ENCODE results near the gene LRRC8C.
"Not testable (repeated sequence)": the region's sequence is repeated elsewhere in the genome, so short reads cannot be mapped to it uniquely, and the experiment has no call there.

LRRC8C gene

DNA sequence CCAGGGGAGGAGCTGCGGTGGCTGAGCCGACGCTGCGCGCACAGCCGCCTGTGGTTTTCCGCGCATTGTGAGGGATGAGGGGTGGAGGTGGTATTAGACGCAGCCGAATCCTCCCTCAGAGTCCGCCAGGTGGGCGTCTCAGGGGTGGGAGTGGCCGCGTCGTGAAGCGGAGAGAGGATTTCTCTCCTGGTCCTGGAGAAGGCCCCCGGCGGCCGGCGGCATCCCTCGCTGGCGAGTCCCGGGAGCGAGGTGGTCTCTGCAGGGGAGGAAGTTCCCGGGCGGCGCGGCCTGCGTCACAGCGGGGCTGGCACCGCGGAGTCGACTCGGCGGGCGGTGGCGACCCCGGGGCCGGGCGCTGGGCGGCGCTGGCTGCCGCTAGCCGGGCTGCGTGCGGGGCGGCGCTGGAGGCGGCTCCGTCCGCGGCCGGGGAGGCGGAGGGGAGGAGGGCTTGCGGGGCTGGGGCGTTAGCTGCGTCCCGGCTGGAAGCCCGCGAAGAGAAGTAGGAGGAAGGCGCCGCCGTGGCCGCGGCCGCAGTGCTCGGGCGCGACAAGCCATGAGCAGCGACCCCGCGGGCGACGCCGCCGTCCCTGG is at the start of gene LRRC8C:
Gene LRRC8C (plus strand): TSS at position 464 of the 591 bp plus-strand sequence. CDS start 53,354 bp downstream, outside the sequence.
- TF ChIP-seq ZFX (IDR thresholded peaks at IDR 0.05; ENCODE audit: borderline replicate concordance): no peak
- TF ChIP-seq, protein P1, sequence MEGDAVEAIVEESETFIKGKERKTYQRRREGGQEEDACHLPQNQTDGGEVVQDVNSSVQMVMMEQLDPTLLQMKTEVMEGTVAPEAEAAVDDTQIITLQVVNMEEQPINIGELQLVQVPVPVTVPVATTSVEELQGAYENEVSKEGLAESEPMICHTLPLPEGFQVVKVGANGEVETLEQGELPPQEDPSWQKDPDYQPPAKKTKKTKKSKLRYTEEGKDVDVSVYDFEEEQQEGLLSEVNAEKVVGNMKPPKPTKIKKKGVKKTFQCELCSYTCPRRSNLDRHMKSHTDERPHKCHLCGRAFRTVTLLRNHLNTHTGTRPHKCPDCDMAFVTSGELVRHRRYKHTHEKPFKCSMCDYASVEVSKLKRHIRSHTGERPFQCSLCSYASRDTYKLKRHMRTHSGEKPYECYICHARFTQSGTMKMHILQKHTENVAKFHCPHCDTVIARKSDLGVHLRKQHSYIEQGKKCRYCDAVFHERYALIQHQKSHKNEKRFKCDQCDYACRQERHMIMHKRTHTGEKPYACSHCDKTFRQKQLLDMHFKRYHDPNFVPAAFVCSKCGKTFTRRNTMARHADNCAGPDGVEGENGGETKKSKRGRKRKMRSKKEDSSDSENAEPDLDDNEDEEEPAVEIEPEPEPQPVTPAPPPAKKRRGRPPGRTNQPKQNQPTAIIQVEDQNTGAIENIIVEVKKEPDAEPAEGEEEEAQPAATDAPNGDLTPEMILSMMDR (IDR thresholded peaks at IDR 0.05): peak; percentile 92
- peak within 1 kb of the TSS; percentile 40 for H3K27ac ChIP-seq

- H3K27ac ChIP-seq: no peak overlapping the region
- TF ChIP-seq, protein P1 (IDR thresholded peaks at IDR 0.05): no peak
- no peak for TF ChIP-seq ZFX (IDR thresholded peaks at IDR 0.05; ENCODE audit: borderline replicate concordance)
Observed at GRCh38 chr1:89584211-89584610, 48.7 kb upstream of the LRRC8C start.

GRCh38 chr1:89584781-89585180 is 48.1 kb upstream of the LRRC8C start:
- no peak for TF ChIP-seq ZFX (IDR thresholded peaks at IDR 0.05; ENCODE audit: borderline replicate concordance)
- TF ChIP-seq, protein P1 (IDR thresholded peaks at IDR 0.05): no peak
- no peak overlapping the region for H3K27ac ChIP-seq

DNA sequence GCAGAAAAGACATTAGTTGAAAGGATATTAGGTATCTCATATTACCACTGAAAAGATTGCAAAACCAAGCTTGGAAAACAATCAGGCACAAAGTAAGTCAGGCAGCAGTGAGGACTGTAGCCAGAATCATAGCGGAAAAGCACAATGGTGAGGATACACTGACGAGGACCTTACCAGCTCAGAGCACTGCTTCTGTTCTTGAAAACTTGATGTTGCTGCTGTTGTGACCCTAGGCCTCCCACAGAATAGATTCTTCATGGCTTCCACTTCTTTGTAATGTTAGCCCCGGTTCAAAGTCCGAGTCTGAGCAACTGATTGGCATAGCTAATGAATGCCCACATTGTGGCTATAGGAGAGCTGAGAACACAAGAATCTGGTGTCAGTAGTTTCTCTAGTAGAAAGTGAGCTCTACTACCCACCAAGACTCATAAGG is 45.2 kb upstream of the LRRC8C start:
- TF ChIP-seq, protein P1 (IDR thresholded peaks at IDR 0.05): no peak
- no peak for TF ChIP-seq ZFX (IDR thresholded peaks at IDR 0.05; ENCODE audit: borderline replicate concordance)
- H3K27ac ChIP-seq: no peak overlapping the region

DNA sequence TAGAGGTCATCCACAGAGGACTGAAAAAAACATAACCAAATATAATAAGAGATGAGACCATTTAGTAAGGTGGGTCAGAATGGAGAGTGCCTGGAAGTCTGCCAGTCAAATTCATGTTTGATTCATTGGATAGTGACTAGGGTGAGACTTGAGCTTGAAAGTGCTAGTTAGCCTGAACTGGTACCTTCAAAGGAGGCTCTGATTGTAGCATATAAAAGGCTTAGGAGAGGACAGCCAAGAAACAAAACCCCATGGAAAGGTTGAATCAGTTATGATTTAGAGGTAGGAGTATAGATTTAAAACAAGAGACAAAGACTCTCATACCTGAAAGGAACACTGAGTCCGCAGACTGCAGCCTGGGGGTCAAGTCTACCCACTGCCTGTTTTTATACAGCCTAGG is 44.4 kb upstream of the LRRC8C start:
- no peak overlapping the region for H3K27ac ChIP-seq
- TF ChIP-seq, protein P1 (IDR thresholded peaks at IDR 0.05): no peak
- no peak for TF ChIP-seq ZFX (IDR thresholded peaks at IDR 0.05; ENCODE audit: borderline replicate concordance)

- no peak for TF ChIP-seq ZFX (IDR thresholded peaks at IDR 0.05; ENCODE audit: borderline replicate concordance)
- TF ChIP-seq, protein P1 (IDR thresholded peaks at IDR 0.05): no peak
- H3K27ac ChIP-seq: no peak overlapping the region
Observed at GRCh38 chr1:89589515-89589914, 43.4 kb upstream of the LRRC8C start.

GRCh38 chr1:89590341-89591080 is 42.4 kb upstream of the LRRC8C start:
- no peak for TF ChIP-seq ZFX (IDR thresholded peaks at IDR 0.05; ENCODE audit: borderline replicate concordance)
- TF ChIP-seq, protein P1 (IDR thresholded peaks at IDR 0.05): no peak
- no peak overlapping the region for H3K27ac ChIP-seq

- not testable (repeated sequence) for H3K27ac ChIP-seq
Observed at GRCh38 chr1:89592861-89593302, 40.0 kb upstream of the LRRC8C start.
